NCI-H1694 treated with DMSO at 0.1 percent for 48 hours (cell line): ENCODE data around the gene RCCD1.
A peak's percentile ranks its signal among the peaks of the same experiment; 100 is the strongest.
"Not testable (repeated sequence)": the region's sequence is repeated elsewhere in the genome, so short reads cannot be mapped to it uniquely, and the experiment has no call there.

Experiments used
- DNase-seq: peaks from one replicate; lab custom pipeline; 2025; lab: John Stamatoyannopoulos, UW

Gene RCCD1

DNA sequence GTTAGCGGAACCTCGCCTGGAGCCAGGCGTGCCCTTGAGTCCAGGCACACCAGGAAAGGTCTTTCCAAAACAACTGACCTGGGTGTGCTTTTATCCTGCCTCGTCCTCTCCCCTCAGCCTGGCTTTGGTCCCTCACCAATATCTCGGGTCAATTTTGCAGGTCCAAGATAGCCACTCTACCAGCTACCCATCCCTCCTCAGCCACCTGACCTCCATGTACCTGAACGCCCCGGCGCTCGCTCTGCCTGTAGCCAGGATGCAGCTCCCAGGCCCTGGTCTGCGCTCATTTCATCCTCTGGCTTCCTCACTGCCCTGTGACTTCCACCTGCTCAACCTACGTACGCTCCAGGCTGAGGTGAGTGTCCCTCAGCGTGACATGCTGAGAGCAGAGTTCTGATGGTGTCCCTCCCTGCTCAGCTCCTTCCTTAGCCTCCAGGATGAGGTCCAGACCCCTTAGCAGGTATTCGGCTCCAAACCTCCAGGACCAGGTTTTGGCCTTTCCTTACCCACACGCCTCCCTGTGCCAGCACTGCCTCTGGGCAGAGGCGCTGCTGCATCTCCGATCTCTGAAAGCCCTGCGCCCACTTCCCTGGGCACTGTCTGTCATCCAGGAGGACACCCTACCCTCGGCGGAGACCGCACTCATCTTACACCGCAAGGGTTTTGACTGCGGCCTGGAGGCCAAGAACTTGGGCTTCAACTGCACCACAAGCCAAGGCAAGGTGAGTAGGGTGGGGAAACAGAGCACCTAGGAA lies 36.5 kb upstream of the RCCD1 start:
- no peak for DNase-seq

DNA sequence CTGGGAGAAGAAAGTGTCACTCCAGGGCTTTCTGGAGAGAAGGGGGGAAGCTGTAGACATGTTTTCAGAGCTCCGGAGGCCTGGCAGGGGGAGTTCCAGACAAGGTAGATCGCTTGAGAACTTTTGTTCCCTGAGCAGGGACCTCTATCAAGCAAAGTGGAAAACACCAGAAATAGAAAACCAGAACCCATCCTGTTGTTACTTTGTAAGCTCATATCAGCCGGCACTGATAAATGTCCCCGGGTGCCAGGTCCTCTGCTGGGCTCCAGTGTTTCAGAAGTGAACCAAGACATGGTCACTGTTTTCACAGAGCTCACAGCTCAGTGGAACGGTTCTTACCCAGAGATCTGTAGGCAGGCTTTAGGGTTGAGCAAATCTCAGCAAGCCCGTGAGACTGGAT lies 35.8 kb upstream of the RCCD1 start:
- DNase-seq: no peak

DNA sequence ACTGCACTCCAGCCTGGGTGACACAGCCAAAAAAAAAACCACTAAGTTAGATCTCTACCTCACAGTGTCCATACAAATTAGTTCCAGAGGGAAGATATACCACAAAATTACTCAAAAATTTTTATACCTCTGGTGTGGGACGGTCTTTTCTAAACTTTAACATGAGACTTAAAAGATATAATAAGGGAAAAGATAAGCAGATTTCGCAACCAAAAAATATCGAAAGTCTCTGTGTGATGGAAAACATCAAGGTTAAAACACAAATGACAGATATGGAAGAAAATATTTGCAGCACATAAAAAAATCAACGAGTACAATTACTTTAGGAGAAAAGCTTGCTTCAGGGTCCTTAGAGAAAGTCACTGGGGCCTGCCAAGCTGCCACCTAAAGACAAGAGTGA lies 32.8 kb upstream of the RCCD1 start:
- no peak for DNase-seq

DNA sequence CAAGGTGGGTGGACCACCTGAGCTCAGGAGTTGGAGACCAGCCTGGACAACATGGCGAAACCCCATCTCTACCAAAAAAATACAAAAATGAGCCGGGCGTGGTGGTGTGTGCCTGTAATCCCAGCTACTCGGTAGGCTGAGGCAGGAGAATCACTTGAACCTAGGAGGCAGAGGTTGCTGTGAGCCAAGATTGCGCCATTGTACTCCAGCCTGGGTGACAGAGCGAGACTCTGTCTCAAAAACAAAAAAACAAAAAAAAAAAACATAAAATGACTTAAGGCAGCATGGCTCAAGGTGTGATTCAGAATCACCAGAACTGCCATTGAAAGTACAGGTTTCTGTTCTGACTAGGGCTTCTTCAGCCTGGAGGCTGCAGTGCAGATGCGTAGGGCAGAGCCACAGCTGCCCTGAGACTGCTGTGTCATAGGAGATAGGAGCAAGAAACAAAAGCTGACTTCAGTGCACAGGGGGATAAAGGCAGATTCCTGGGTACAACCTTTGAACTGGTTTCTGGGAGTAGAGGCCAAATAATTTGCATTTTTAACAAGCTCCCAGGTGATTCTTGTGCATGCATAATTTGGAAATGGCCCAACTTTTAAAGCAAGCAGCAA lies 31.9 kb upstream of the RCCD1 start:
- DNase-seq: not testable (repeated sequence)

DNA sequence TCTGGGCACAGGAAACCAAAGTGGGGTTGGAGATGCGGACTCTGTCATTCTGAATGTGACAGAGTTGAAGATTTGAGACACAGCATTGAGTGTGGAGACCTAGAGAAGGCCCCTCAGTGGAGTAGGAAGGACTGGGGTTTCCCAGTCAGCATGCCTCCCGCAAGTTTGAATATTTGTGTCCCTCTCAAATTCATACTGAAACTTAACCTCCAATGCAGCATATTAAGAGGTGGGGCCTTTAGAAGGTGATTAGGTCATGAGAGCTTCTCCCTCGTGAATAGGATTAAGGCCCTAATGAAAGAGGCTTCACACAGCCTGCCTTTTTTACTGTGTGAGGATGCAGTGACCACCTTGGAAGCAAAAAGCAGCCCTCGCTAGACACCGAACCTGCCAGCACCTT lies 30.3 kb upstream of the RCCD1 start:
- DNase-seq: no peak

DNA sequence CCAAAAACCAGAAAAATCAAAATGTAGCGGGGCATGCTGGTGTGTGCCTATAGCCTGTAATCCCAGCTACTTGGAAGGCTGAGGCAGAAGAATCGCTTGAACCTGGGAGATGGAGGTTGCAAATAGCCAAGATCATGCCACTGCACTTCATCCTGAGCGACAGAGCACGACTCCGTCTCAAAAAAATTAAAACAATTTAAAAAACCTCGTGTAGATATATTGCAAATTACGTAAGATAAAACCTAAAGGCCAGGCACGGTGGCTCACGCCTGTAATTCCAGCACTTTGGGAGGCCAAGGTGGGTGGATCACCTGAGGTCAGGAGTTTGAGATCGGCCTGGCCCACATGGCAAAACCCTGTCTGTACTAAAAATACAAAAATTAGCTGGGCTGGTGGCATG lies 27.9 kb upstream of the RCCD1 start:
- DNase-seq: not testable (repeated sequence)

DNA sequence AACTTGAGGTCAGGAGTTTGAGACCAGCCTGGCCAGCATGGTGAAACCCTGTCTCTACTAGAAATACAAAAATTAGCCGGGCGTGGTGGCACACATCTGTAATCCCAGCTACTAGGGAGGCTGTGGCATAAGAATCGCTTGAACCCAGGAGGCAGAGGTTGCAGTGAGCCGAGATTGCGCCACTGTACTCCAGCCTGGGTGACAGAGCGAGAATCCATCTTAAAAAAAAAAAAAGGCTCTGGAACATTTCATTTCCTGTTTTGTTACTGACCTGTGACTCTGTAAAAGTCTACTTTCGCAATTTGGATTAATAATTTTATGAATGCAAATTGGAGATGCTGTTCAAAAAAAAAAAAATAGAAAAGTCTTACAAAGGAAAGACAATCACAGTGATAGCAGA lies 26.6 kb upstream of the RCCD1 start:
- DNase-seq: not testable (repeated sequence)

DNA sequence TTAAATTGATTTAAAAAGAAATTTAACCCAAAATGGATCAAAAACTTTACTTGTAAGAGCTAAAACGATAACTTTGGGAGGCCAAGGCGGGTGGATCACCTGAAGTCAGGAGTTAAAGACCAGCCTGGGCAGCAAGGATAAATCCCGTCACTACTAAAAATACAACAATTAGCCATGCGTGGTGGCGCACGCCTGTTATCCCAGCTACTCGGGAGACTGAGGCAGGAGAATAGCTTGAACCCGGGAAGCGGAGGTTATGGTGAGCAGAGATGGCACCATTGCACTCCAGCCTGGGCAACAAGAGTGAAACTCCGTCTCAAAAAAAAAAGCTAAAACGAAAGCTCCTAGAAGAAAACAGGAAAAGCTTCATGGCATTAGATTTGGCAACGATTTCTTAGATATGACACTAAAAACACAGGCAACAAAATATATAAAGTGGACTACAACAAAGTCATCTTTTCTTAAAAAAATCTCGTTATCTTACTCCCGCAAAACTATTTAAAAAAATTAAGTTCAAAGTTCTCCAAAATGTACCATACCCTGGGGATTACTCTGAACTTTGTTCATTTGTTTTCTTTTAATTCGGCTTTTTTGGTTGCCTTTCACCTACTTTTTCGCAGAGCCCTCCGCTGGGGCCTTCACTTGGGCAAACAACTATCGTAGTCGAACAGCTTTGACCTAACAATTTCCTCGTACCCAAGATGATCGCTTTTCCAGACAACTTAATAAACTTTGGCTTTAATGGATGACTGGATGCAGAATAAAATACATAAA lies 25.3 kb upstream of the RCCD1 start:
- DNase-seq: no peak

DNA sequence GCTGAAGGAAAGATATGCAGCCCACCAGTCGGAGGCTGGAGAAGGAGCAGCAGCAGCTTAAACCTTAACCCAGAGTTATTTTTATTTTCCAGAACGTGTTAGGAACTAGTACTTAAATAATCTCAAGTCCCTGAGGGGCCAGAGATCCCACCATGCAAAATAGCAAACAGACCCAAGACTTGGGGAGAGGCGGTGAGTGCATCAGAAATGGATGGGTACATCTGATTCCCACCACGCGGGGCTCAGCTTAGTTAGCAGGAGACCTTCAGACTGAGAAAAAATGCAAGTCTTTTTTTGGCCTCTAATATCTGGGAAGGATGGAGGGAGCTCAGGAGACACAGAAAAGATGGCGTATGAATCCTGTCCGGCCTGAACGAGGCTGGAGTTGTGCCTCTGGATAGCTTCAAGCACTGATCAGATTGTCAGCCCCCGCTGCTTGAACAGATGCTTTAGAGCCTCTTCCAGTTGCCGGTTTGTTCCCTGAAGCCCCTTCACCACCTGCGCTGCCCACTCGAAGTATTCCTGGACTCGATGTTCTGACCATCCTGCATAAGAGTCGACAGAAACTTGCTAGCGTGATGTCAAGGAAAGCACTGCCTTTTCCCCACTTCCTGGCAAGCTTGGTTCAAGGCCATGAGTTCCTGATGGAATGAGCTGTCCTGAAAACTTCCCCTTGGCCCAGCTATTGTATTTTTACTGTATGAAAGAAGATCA lies 23.7 kb upstream of the RCCD1 start:
- peak; percentile 13 for DNase-seq

DNA sequence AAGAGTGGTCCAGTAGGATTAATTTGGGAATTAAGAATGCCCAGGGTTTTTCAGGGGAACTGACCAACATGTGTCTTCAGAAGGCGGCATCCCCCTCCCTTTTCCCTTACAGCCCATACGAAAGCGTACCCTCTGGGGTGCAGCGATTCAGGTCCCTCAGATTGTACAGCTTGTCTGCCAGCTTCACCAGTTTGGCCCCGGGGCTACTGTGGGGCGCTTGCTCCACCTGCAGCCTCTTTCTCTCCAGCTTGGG lies 23.2 kb upstream of the RCCD1 start:
- no peak for DNase-seq

DNA sequence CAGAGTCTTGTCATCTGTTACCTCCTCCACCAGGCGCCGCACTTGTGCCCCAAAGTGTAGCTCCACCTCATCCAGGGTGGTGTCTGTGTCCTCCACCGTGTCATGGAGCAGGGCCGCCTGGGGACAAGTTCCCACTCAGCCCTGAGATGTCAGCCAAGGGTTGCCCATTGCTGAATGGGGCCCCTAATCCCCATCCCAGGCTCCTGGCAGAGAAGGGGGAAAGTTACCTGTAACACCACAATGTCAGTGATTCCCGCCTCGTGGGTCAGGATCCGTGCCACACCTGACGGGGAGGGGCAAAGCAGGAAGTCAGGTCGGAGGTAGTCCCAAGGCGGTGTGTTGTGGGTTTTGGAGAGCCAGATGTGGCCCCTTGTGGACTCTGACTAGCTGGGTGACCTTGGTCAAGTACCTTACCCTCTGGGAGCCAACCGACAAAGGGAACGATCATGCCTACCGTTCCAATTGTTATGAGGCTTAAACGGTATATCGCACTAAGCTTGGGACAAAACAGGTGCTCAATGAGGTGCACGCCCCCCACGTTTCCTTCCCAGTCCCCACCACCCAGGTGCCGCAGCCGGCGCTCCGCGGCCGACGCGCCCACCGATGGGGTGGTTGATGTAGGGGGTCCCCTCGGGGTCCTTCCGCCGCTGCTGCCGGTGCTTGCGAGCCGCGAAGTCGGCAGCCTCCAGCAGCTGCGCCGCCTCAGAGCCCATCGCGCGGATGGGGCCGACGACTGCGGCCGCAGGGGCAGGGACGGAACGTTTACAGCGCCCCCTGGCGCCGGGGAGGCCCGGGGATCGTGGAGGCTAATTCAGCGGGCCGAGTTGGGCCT lies 22.6 kb upstream of the RCCD1 start, which contains the start of gene HDDC3:
TSS of gene HDDC3 (minus strand) at position 722 of the 832 bp plus-strand sequence. CDS start at position 713, 9 bp downstream.
- peak; percentile 76 for DNase-seq

DNA sequence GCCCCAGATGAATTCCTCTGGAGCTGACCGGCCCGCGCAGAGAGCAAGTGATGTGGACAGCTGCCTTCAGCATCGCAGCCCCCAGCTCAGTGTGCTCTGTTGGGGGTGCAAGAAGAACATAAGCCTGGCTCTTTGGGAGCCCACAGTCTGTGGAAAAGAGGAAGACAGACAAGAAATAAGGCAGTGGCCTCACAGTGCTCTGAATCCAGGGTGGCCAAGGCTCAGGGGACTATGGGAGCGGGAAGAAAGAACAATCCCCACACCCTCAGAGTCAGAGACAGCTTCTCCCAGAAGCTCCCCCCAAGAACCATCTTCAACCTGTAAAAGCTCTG lies 22.1 kb upstream of the RCCD1 start:
- no peak for DNase-seq

DNA sequence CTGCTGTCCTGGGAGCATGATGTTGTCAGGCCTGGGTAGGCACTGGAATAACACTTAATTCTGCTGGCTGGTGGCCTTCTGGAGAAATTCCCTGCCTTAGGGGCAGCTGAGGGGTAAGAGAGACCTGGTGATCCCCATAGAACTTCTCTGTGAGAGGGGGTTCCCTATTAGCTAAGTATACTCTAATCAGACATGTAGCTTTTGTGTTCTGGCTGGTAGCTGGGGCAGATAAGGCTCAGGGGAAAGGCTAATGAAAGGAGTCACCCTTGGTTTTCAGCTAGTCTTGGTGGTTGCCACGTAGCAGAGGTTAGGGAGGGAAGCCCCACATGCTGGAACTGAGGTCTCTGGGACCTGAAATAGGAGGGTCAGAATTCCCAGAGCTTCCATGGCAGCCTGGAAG lies 21.4 kb upstream of the RCCD1 start:
- no peak for DNase-seq

DNA sequence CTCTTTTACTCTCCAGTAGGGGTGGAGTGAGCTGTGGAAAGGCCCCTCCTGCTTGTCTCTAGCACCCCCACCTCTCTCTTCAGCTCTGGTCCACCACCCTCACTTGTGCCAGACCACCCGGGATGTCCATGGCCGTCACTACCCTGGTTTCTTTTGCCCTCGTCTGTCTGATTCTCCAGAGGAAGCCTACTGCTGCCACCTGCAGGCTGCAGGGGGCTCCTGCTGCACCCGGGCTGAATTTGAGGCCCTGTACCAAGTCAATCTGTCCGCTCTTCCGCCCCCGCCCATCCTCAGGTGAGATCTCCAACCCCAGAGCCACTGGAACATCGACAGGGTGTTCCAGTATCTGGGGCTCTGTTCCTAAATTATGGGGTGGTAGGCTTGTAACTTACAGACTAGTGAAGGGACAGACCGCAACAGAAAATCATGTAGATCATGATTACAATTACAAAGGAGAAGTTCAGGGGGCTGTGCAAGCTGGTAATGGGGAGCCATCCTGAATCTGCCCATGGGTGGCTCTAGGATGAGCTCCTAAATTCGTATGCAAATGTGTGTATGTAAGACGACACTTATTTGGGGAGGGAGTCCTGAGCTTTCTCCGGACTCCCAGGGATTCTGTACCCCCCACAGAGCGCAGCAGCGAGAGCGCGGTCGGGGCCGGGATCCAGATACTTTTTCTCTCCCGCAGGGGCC lies 20.3 kb upstream of the RCCD1 start:
- peak; percentile 69 for DNase-seq

DNA sequence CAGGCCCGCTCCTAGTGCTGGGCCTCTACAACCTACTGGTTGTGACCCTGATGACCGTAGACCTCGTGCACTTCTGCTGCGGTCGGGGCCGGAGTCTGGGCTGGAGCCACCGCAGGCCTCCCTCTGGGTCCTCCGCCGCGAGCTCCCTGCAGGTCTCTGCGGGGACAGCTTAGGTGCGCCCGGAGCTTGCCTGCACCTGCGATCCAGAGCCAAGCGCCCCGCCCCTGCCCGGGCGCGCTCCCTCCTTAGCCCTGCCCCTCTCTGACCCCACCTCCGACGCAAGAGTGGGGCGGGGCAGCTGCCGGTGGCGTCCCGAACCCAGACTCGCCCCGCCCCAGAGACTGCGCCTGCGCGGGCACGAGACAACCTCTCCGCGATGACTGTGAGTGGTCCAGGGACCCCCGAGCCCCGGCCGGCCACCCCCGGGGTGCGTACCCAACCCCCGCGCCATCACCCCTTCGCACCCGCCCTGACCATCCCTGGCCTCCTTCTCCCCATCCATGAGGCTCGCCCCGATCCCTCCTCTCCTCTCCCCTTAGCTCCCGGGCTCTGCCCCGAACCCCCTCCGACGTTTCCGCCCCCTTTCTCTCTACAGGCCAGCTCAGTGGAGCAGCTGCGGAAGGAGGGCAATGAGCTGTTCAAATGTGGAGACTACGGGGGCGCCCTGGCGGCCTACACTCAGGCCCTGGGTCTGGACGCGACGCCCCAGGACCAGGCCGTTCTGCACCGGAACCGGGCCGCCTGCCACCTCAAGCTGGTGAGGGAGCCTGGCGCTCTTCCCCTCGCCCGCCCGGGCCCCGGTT lies 19.5 kb upstream of the RCCD1 start, which contains the start of gene UNC45A:
TSS of gene UNC45A (plus strand) at position 337 of the 803 bp plus-strand sequence. CDS start at position 377, 40 bp downstream.
- peak; percentile 64 for DNase-seq

DNA sequence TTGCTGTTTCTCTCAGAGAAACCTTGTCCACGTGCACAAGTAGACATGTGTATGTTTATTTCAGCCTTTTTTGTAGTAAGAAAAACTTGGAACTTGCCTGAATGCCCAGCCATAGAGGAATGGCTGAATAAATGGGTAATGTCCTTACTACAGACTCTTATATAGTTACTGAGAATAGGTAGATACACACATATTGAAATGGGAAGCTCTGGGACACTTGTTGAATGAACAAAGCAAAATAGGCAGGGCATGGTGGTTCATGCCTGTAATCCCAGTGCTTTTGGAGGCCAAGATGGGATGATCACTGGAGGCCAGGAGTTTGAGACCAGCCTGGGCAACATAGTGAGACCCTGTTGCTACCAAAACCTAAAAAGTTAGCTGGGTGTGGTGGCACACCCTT lies 17.9 kb upstream of the RCCD1 start:
- no peak for DNase-seq

DNA sequence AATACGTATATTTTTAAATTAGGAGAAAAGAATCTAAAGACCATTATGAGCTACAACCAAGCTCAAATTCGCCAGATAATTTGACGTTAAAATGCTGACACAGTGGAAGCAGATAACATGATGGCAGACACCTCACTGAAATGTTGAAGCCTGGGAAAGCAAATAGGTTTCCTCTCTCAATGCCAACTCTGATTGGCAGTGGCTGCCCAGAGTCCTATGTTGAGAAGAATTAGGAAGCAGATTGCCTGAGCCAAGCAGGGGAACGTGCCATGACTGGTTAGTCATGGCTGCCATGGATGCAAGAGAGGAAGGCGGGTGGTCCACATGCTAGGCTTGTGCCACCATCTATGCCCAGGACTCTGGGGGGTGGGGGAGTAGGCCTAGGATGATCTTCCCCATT lies 16.4 kb upstream of the RCCD1 start:
- DNase-seq: no peak

DNA sequence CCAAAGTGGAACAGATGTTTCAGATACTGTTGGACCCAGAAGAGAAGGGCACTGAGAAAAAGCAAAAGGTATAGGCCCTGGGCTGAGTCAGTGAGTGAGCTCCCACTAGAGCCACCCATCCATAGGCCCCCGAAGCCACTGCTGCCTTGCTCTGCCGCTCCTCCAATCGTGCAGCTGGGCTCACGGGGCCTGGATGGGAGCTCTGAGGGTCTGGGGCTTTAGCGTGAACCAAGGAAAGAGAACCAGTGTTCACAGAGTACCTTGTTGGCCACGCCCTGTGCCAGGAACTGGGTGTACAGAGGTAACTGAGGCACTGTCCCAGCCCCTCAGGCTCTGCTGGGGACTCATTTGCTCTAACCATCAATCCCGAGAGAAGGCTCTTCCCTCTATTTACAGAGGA lies 14.9 kb upstream of the RCCD1 start:
- no peak for DNase-seq

DNA sequence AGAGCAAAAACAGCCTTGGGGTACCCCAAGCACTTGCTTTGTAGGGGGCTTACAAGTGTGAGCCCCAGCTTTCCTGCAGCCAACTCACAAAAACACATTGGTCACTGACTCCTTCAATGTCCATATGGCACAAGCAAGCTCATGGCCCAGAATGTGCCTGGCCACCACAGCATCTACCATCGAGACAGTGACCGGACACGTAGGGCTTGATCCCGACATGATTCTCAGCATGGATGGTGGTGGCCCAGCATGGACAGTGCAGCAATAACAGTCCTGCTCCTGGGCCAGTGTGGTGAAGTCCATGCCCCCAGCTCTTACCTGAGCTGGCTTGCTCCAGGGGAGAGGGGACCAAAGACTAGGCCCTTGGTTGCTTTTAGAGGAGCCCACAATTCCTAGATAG lies 13.6 kb upstream of the RCCD1 start:
- no peak for DNase-seq
